IMR-90 (cell line): ENCODE results near the gene HOXD9. TPM values are rescaled to one million over a fixed set of nuclear protein-coding genes. Genes with fewer than 3 reads are reported as not detected.

ENCODE experiments used
- ATAC-seq: fragments of 200-7000 bp; cut with Tn5 transposase; 2 replicates; pipeline ENCODE4 v1.9.1; 2020; ENCODE audit warnings: low read depth, mild to moderate bottlenecking, moderate library complexity
- BruUV-seq: library from RNA; stranded (reverse); fragments of 400-500 nt; replicated peaks from 2 replicates; lab custom pipeline; 2021; lab: Mats Ljungman, UMichigan
- CTCF ChIA-PET: fragments of 300-600 bp; formaldehyde crosslinking; extraction: SDS; loops from one replicate; lab custom pipeline; 2021; ENCODE audit warnings: antibody characterized with exemption; lab: Yijun Ruan, JAX
- POLR2A ChIA-PET: fragments of 300-600 bp; sonication (Branson Sonifier 250); formaldehyde crosslinking; loops from one replicate; lab custom pipeline; 2022; ENCODE audit warnings: antibody characterized with exemption; ENCODE audit not compliant: unreplicated experiment; lab: Charles Lee
- DNase-seq: peaks from one replicate; pipeline ENCODE4 v3.0.0; 2013
- H2AFZ ChIP-seq: replicated peaks from 2 replicates; pipeline ENCODE3; 2013; ENCODE audit warnings: low read length, mild to moderate bottlenecking; ENCODE audit not compliant: poor library complexity
- H2AK5ac ChIP-seq: 2 replicates; pipeline ENCODE4 v1.6.1; 2013; ENCODE audit warnings: low read depth, low read length, inconsistent platforms
- H2AK9ac ChIP-seq: replicated peaks from 2 replicates; pipeline ENCODE3; 2013; ENCODE audit warnings: mild to moderate bottlenecking, low read depth, low read length, moderate library complexity; ENCODE audit not compliant: poor library complexity
- H2BK120ac ChIP-seq: 2 replicates; pipeline ENCODE4 v1.6.1; 2013; ENCODE audit warnings: low read depth, low read length, inconsistent platforms
- H2BK15ac ChIP-seq: 3 replicates; pipeline ENCODE4 v1.6.1; 2013; ENCODE audit warnings: low read depth, low read length, inconsistent platforms
- H2BK20ac ChIP-seq: 2 replicates; pipeline ENCODE4 v1.6.1; 2013; ENCODE audit warnings: low read depth, mild to moderate bottlenecking, inconsistent platforms, low read length, moderate library complexity
- H2BK5ac ChIP-seq: 2 replicates; pipeline ENCODE4 v1.6.1; 2013; ENCODE audit warnings: mild to moderate bottlenecking, low read depth, low read length, inconsistent platforms; ENCODE audit not compliant: poor library complexity, severe bottlenecking
- H3K14ac ChIP-seq: replicated peaks from 2 replicates; pipeline ENCODE4 v1.6.1; 2013; ENCODE audit warnings: low read depth, low read length, inconsistent platforms
- H3K18ac ChIP-seq: 2 replicates; pipeline ENCODE4 v1.6.1; 2013; ENCODE audit warnings: low read depth, low read length, control low read depth
- H3K23ac ChIP-seq: 2 replicates; pipeline ENCODE4 v1.6.1; 2013; ENCODE audit warnings: low read depth, low read length, inconsistent platforms
- H3K27ac ChIP-seq: 2 replicates; pipeline ENCODE4 v1.5.1; 2013; ENCODE audit warnings: mild to moderate bottlenecking, control low read depth, low read length; ENCODE audit not compliant: insufficient read depth
- H3K27me3 ChIP-seq: 2 replicates; pipeline ENCODE4 v1.6.1; 2013; ENCODE audit warnings: low read length; ENCODE audit not compliant: control insufficient read depth, insufficient read depth
- H3K36me3 ChIP-seq: 2 replicates; pipeline ENCODE4 v1.6.1; 2013; ENCODE audit warnings: low read length, mixed read lengths; ENCODE audit not compliant: control insufficient read depth, insufficient read depth
- H3K4ac ChIP-seq: 2 replicates; pipeline ENCODE4 v1.6.1; 2013; ENCODE audit warnings: low read depth, low read length, inconsistent platforms
- H3K4me1 ChIP-seq: 2 replicates; pipeline ENCODE4 v1.6.1; 2013; ENCODE audit warnings: low read length, mixed read lengths; ENCODE audit not compliant: control insufficient read depth, insufficient read depth
- H3K4me2 ChIP-seq: 2 replicates; pipeline ENCODE4 v1.6.1; 2013; ENCODE audit warnings: low read depth, mild to moderate bottlenecking, control low read depth, low read length, moderate library complexity
- H3K4me3 ChIP-seq: 2 replicates; pipeline ENCODE4 v1.5.1; 2013; ENCODE audit warnings: low read depth, mild to moderate bottlenecking, control low read depth, low read length, moderate library complexity; ENCODE audit not compliant: insufficient read depth
- H3K56ac ChIP-seq: 2 replicates; pipeline ENCODE4 v1.6.1; 2013; ENCODE audit warnings: low read length, inconsistent platforms; ENCODE audit not compliant: insufficient read depth; ENCODE audit errors: extremely low read depth
- H3K79me1 ChIP-seq, 2 experiments: 2 replicates each; pipeline ENCODE4 v1.6.1; 2013; ENCODE audit warnings: low read length in 2 of 2, inconsistent platforms in 1 of 2, low read depth in 1 of 2
- H3K9ac ChIP-seq: 2 replicates; pipeline ENCODE4 v1.6.1; 2013; ENCODE audit warnings: low read depth, low read length, control low read depth
- H3K9me1 ChIP-seq: 2 replicates; pipeline ENCODE4 v1.6.1; 2013; ENCODE audit warnings: low read length, inconsistent platforms; ENCODE audit not compliant: insufficient read depth
- H3K9me3 ChIP-seq: 2 replicates; pipeline ENCODE4 v1.6.1; 2013; ENCODE audit warnings: low read length; ENCODE audit not compliant: control insufficient read depth, insufficient read depth
- H4K20me1 ChIP-seq: 2 replicates; pipeline ENCODE4 v1.6.1; 2013; ENCODE audit warnings: low read length, inconsistent platforms; ENCODE audit not compliant: insufficient read depth
- H4K5ac ChIP-seq: 2 replicates; pipeline ENCODE4 v1.6.1; 2013; ENCODE audit warnings: mild to moderate bottlenecking, low read depth, low read length, control low read depth
- H4K8ac ChIP-seq, 2 experiments: 2 replicates each; pipeline ENCODE4 v1.6.1; 2013; ENCODE audit warnings: low read depth in 2 of 2, low read length in 2 of 2, control low read depth in 1 of 2, inconsistent platforms in 1 of 2
- H4K91ac ChIP-seq: 2 replicates; pipeline ENCODE4 v1.6.1; 2013; ENCODE audit warnings: low read depth, low read length, inconsistent platforms; ENCODE audit not compliant: insufficient read depth
- BHLHE40 ChIP-seq: fragments of 150-350 bp; IDR thresholded peaks from 2 replicates; pipeline ENCODE4 v1.6.1; 2016; ENCODE audit warnings: mild to moderate bottlenecking, low read depth, low read length
- CEBPB ChIP-seq: IDR thresholded peaks from 2 replicates; pipeline ENCODE4 v1.6.1; 2012; ENCODE audit warnings: low read depth, low read length, improper control_type of control experiment
- CHD1 ChIP-seq: IDR thresholded peaks from 2 replicates; pipeline ENCODE4 v1.6.1; 2012; ENCODE audit warnings: low read depth, low read length, improper control_type of control experiment
- ELK1 ChIP-seq: fragments of 150-350 bp; IDR thresholded peaks from 2 replicates; pipeline ENCODE4 v1.6.1; 2016; ENCODE audit warnings: low read depth, mild to moderate bottlenecking, low read length, moderate library complexity, borderline replicate concordance
- FOS ChIP-seq: fragments of 150-350 bp; IDR thresholded peaks from 2 replicates; pipeline ENCODE4 v1.6.1; 2016; ENCODE audit warnings: low read depth, low read length
- MAFK ChIP-seq: IDR thresholded peaks from 2 replicates; pipeline ENCODE4 v1.6.1; 2012; ENCODE audit warnings: low read depth, low read length, improper control_type of control experiment
- MAZ ChIP-seq: IDR thresholded peaks from 2 replicates; pipeline ENCODE4 v1.6.1; 2012; ENCODE audit warnings: low read depth, mild to moderate bottlenecking, low read length, improper control_type of control experiment, moderate library complexity, borderline replicate concordance
- NFE2L2 ChIP-seq: fragments of 150-350 bp; IDR thresholded peaks from 2 replicates; pipeline ENCODE4 v1.6.1; 2016; ENCODE audit warnings: low read depth, mild to moderate bottlenecking, low read length
- POLR2A ChIP-seq: IDR thresholded peaks from 2 replicates; pipeline ENCODE4 v1.6.1; 2012; ENCODE audit warnings: mild to moderate bottlenecking, low read depth, low read length
- RAD21 ChIP-seq: IDR thresholded peaks from 2 replicates; pipeline ENCODE4 v1.6.1; 2012; ENCODE audit warnings: low read length, improper control_type of control experiment
- RCOR1 ChIP-seq: IDR thresholded peaks from 2 replicates; pipeline ENCODE4 v1.6.1; 2012; ENCODE audit warnings: mild to moderate bottlenecking, low read length, improper control_type of control experiment; ENCODE audit not compliant: insufficient replicate concordance
- RFX5 ChIP-seq: IDR thresholded peaks from 2 replicates; pipeline ENCODE4 v1.8.0; 2012; ENCODE audit warnings: low read depth, mild to moderate bottlenecking, low read length, moderate library complexity
- SMC3 ChIP-seq: fragments of 150-350 bp; IDR thresholded peaks from 2 replicates; pipeline ENCODE4 v1.6.1; 2016; ENCODE audit warnings: low read depth, mild to moderate bottlenecking, antibody characterized with exemption, low read length, moderate library complexity
- WGBS, 2 experiments: methylation state at CpG; one replicate each; pipeline versions ENCODE4 v1.1.5 to v1.1.7; 2013; ENCODE audit warnings: missing lambda C conversion rate in 2 of 2; ENCODE audit not compliant: insufficient read length in 1 of 2; ENCODE audit errors: extremely low coverage in 2 of 2; 5-methylcytosine and 5-hydroxymethylcytosine counted together
- dilution Hi-C: fragments of 300-500 bp; cut with HindIII; formaldehyde crosslinking; loops from one replicate; pipeline ENCODE4 v1.14.3; 2018; ENCODE audit warnings: low sequenced_read_pairs; ENCODE audit not compliant: unreplicated experiment
- in situ Hi-C: fragments of 300-500 bp; cut with MboI; formaldehyde crosslinking; loops from 3 replicates; pipeline ENCODE4 v1.14.3; 2019; ENCODE audit warnings: low sequenced_read_pairs, inconsistent platforms, mixed read lengths
- intact Hi-C: fragments of 100-400 bp; cut with micrococcal nuclease; formaldehyde crosslinking; loops from 2 replicates; pipeline ENCODE4 v1.10.0; 2022
- polyA plus RNA-seq, 3 experiments: library from polyadenylated mRNA; depleted of rRNA; stranded (reverse); fragments of >200 nt; gene quantifications; 2 replicates each; pipeline ENCODE4 v1.2.3, GENCODE V29; 2012; ENCODE audit warnings: low replicate concordance in 1 of 3
- total RNA-seq: library from RNA; depleted of rRNA; stranded (reverse); fragments of >200 nt; gene quantifications from 2 replicates; pipeline ENCODE4 v1.2.3, GENCODE V29; 2012
- TF ChIP-seq, protein P1 (sequence below): fragments of 150-350 bp; IDR thresholded peaks from 2 replicates; pipeline ENCODE4 v1.6.1; 2017; ENCODE audit warnings: mild to moderate bottlenecking, antibody characterized with exemption, low read length, low read depth

HOXD9 gene
- total and polyA plus RNA-seq, 2 of the 4 experiments (the other 2 are of a cell fraction), result not detected

GRCh38 chr2:176107731-176108181, 14.8 kb upstream of the HOXD9 start:
- intact Hi-C loops (no loop called here), dilution Hi-C loops (no loop called here), in situ Hi-C loops (no loop called here)
- Histone ChIP-seq H3K9me1 (no peaks in the 10 kb centered on the region), H3K4me2 (no peak overlapping the region), H3K4ac (no peak overlapping the region), H3K27ac (no peak overlapping the region), H2BK20ac (no peak overlapping the region), H3K4me3 (no peak overlapping the region), H3K9me3 (peaks cover 5% of the 10 kb centered on the region), H3K27me3 (peaks cover 93% of the 10 kb centered on the region), H4K91ac (no peak overlapping the region), H4K8ac (no peak overlapping the region), H2AK5ac (no peak overlapping the region), H3K23ac (no peak overlapping the region), H3K4me1 (no peaks in the 10 kb centered on the region), H2BK5ac (no peak overlapping the region), H2AFZ (no peak overlapping the region), H3K56ac (no peak overlapping the region), H3K14ac (no peak overlapping the region), H3K9ac (no peak overlapping the region), H2AK9ac (no peak overlapping the region), H3K18ac (no peak overlapping the region), H2BK15ac (no peak overlapping the region), H4K5ac (no peak overlapping the region), H4K20me1 (no peaks in the 10 kb centered on the region), H2BK120ac (no peak overlapping the region), H3K36me3 (no peaks in the 10 kb centered on the region), H3K79me1 (no peaks in the 10 kb centered on the region)
- WGBS, 2 experiments, result 3% methylated on average over 29 of the region's 59 CpGs; no CpG with 5 or more reads in 1 of the 2 experiments
- CTCF ChIA-PET, result no interaction called here
- ATAC-seq (no peak), DNase-seq (no peak)
- TF ChIP-seq POLR2A, result no peak
- TF ChIP-seq RAD21, result no peak
- no peak for TF ChIP-seq CHD1
- TF ChIP-seq MAZ, result no peak
- TF ChIP-seq RFX5, result no peak
- no peak for TF ChIP-seq NFE2L2
- no peak for TF ChIP-seq CEBPB
- TF ChIP-seq SMC3, result no peak
- no peak for TF ChIP-seq MAFK
- TF ChIP-seq RCOR1, result no peak
- TF ChIP-seq ELK1, result no peak
- no peak for TF ChIP-seq BHLHE40
- no peak for TF ChIP-seq FOS
- TF ChIP-seq, protein P1, sequence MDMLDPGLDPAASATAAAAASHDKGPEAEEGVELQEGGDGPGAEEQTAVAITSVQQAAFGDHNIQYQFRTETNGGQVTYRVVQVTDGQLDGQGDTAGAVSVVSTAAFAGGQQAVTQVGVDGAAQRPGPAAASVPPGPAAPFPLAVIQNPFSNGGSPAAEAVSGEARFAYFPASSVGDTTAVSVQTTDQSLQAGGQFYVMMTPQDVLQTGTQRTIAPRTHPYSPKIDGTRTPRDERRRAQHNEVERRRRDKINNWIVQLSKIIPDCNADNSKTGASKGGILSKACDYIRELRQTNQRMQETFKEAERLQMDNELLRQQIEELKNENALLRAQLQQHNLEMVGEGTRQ, result no peak
- POLR2A ChIA-PET, result no interaction called here
- BruUV-seq, result no TSS peak
